Stimulated activated CD4-positive, alpha-beta T cell treated with anti-CD3 and anti-CD28 coated beads, TNF-alpha, amount 100 ng/mL, for 48 hours (primary cell): Measurements from ENCODE around the gene DYRK3.
A peak's percentile ranks its signal among the peaks of the same experiment; 100 is the strongest.
"Not testable (repeated sequence)": the region's sequence is repeated elsewhere in the genome, so short reads cannot be mapped to it uniquely, and the experiment has no call there.

ENCODE experiments used
- DNase-seq, 3 donors: peaks; one replicate each; pipeline ENCODE4 v3.0.0-alpha.2; 2020; ENCODE audit warnings: low read depth in 3 of 3

The DYRK3 gene

DNA sequence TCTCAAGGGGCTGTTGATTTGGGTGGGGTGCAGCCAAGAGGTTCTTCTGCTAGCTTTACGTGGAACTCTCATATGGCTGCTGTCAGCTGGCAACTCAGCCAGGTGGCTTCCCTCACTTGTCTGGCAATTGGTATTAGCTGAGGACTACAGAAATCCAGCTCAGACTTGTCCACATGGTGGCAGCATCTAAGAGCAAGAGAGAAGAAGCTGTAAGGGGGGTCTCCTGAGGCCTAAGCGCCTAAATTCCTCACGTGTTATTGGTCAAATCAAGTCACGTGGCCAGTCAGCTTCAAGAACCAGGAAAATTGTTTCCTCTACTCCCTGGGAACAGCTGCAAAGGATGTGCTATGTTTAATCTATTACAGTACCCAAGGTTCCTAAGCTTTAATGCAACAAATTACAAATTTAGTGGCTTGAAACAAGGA, 4.2 kb upstream of the DYRK3 start:
- DNase-seq = no peak

DNA sequence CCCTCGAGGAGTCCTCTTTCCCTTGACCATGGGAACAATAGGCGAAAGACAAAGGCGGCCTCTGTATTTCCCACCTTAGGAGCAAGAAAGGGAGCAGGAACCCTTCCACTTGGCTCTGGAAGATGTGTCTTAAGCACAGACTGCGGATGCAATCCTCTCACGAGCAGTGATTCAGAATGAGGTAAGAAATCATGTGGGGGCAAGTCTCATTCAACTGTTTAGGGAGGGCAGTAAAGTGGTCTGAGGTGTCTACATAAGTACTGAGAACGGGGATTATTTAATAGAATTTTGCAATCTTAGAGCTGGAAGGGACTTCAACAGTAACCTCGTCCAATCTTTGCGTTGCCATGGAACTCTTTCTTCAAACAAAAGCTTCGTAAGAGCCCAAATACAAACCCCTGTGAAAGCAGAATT, 1.6 kb upstream of the DYRK3 start:
- no peak for DNase-seq

- DNase-seq = peak; percentile 56 to 71 (median 68)
Observed at GRCh38 chr1:206634365-206635079, 814 bp upstream of the DYRK3 start.

DNA sequence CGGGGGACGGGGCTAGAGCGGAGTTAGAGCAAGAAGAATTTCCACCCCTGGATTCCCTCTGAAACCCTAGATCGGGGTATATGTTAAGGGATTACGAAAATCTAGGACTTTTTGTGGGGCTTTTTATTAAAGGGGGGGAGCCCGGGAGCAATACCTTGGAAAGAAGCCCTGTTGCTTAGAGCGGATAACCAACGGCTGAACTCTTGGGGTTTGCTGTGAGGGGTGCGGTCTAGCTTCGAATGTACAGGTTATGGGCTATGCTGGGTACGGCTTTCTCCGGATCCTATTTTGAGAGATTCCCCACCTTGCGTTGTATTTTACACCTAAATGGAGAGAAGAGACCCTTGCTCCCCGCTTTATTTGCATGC, 626 bp downstream of the DYRK3 start:
- DNase-seq = no peak

GRCh38 chr1:206636671-206637070, 1.3 kb downstream of the DYRK3 start:
- no peak for DNase-seq

DNA sequence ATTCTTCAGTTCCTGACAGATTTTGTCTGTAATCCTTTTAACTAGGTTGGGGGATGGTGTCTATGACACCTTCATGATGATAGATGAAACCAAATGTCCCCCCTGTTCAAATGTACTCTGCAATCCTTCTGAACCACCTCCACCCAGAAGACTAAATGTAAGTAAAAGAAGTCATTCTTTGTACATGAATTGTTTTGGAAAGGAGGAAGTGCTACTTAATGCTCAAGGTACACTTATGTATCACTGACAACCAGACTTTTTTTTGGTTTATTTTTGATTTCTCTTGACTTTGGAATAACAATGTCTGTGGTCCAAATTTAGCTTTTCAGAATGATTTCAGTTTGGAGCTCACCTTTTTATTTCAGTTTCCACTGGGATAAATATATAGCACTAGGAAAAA, 2.3 kb downstream of the DYRK3 start:
- DNase-seq = no peak

DNA sequence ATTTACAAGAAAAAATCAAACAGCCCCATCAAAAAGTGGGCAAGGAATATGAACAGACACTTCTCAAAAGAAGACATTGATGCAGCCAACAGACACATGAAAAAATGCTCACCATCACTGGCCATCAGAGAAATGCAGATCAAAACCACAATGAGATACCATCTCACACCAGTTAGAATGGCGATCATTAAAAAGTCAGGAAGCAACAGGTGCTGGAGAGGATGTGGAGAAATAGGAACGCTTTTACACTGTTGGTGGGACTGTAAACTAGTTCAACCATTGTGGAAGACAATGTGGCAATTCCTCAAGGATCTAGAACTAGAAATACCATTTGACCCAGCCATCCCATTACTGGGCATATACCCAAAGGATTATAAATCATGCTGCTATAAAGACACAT, 6.7 kb downstream of the DYRK3 start:
- not testable (repeated sequence) for DNase-seq

DNA sequence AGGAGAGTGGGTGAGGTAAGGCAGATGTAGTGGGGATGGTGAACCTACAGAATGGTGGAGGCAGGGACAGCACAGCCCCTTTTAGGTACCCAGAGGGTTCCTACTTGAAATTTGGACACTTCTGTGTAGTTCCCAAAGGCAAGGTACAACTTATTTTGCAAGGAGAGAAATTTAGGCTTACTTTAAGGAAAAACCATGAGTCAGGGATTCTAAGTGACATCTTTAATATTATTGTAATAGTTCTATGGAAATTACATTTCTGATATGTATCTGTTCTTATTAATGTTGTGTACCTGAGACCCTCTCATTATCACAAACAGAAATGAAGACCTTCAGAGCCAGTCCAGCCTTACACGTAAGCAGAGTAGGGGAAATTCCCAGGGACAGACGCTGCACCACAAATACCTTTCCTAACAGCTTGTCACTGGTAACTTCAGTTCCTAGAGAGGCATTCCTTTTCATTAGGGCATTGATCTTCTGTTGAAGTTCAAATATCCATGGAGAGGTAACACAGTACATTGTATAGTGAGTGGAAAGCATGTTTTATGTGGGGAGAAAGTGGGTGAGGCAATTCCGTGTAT, 7.9 kb downstream of the DYRK3 start:
- no peak for DNase-seq

DNA sequence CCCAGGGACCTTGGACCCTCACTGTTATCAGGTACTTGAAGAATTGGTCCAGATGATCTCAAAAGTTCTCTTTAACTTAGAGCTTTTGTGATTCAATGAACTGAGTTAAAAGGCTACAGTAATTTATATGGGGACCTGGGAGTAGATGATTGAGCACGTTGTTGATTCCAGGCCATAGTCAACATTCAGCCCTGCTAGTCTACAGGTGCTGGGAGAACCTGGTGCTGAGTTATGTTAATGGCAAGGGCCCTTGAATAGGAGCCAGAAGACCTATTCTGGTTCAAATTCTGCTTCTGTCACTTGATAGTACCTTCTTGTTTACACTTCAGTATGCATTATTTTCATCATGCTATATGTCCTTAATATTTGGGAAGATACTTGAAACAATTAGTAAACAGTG, 11.2 kb downstream of the DYRK3 start:
- DNase-seq = no peak

- no peak for DNase-seq
Observed at GRCh38 chr1:206647224-206647623, 11.9 kb downstream of the DYRK3 start.

- DNase-seq = no peak
Observed at GRCh38 chr1:206649261-206649921, 14.1 kb downstream of the DYRK3 start.

DNA sequence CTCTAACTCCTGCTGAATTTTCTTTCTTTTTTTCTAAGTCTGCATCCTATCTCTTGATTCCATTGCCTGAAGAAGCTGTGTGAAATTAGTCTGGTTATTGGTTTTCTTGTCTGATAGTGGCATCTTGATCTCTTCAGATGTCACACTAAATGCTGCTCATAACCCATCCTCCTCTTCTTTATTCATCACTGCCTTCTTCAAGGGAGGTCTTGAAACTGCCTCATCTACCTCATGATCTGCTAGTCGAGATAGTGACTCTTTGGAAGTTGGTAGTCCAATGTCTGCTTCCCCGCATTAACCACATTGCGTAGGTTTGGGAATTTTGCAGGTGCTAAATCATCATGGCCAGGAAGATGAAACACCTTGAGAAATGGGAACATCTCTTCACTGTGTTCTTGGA, 15.7 kb downstream of the DYRK3 start:
- no peak for DNase-seq

DNA sequence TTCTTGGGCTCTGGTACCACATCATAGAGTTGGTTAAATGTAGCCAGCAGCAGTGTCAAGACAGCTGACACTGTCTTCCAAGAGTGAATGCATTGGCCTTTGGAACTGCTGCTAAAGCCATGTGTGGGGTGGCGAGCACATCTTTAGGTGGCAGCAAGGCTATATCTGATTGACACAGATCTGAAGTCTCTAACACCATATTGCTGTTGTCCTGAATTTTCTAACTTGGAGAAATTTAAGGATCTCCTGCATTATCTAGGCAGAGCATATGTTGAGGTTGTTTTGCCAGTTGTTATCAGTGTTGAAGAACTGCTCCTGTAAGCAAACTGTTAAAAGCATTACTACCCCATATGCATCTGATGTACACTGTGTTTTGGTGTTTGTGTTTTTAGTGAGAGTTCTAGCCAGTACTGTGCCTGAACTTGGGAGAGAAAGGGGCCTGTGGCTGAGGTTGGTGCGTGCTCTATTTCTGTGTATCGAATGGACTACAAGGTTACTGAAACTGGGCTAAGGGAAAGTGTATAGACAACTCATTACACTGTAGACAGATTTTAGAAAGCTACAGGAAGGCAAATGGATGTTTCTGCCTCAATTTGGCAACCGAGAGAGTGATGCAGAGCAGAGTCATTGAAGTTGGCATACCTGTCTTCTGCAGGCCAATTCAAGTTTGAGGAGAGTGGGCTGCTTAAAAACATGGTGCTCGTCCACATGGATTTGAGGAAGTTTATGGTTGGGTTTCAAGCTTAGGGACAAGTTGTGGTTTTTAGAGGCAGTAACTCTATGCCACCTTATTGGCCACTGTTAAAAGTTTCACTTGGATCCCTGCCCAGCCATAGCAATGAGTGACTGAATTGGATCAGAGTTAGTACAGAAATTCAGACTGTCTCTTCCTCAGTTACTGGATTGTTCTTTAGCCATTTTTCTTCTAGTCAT, 16.9 kb downstream of the DYRK3 start:
- DNase-seq = no peak

GRCh38 chr1:206653715-206654459, 18.6 kb downstream of the DYRK3 start:
- no peak for DNase-seq

DNA sequence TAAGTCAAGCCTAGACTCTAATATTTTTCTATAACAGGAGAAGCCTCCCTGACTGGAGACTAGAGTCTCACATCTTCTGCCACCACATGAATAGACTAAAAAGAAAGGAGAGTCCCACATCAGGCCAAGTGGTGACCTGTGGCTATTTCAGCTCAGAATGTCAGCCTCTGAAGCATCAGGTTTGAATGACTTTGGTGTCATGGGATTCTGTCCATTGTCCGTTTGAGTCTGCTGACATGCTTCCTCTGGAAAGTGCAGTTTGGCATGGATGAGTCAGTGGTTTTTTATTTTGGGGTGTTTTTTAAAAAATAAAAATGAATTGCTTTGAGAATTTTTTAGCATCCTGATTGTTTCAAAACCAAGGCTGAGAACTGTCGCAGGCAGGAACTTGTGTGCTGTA, 19.5 kb downstream of the DYRK3 start:
- DNase-seq = no peak

DNA sequence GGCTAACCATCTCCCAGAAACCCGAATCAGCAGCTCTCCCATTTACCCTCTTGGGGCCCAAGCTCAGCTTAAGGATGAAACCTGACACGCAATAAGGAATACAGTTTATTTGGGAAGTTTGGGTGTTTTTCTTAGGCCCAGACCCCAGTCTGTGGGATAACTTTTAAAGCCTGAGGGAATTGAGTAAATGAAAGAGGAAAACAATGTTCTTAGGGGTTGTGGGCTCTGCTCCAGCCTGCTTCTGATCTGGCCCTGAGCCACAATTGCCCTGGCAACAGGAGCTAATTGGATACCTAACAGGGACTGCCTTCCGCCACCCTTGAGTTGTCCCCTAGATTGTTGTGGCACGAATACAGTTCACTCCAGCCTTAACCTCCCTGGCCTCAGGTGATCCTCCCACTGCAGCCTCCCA, 20.1 kb downstream of the DYRK3 start:
- DNase-seq = no peak

DNA sequence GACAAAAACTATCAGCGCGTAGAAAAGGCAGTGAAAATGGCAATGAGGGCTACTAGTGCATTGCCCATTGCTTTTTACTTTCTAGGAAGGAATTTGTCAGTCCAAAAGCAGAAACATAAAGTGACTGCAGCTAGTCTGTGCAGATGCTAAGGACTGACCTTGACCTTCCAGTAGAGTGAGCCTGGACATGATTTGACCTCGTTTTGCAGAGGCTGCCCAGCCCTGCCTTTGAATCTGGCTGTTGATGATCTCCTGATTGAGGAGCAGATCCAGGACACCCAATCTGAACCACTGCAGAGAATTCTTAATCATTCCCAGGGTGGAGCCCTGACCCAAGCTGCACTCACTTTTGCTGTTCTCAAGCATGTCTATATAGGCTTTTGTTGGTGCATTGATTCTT, 21.6 kb downstream of the DYRK3 start:
- DNase-seq = no peak

- DNase-seq = no peak
Observed at GRCh38 chr1:206657751-206658150, 22.4 kb downstream of the DYRK3 start.

GRCh38 chr1:206658264-206658980, 23.1 kb downstream of the DYRK3 start:
- peak in 2 of 3 donors; percentile 33 to 37 for DNase-seq

GRCh38 chr1:206658981-206659273, 23.6 kb downstream of the DYRK3 start:
- no peak for DNase-seq

DNA sequence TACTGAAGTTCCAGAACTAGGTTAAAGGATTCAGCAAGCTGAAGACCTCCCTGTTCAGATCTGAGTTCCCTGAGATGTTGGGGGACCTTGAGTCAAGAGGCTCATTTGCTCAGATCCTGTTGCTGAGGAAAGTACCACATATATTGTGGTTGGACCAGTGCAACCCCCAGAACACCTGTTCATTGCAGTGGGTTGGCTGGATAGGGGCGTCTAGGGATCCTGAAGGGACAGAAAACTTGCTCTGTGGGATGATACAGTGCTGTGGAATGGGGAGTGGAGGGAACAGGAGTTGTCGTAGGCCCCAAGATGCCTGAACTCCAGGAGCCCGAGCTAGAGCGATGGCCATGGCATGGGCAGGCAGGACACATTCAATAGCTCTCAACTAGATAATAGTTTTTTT, 24.8 kb downstream of the DYRK3 start:
- DNase-seq = no peak
